Tibial nerve (tissue), 4 donors: ENCODE measurements around the gene KCNQ1. TPM values are rescaled to one million over a fixed set of nuclear protein-coding genes. Genes with fewer than 3 reads are reported as not detected.

Experiments used
- DNase-seq, 2 donors: peaks; one replicate each; pipeline ENCODE4 v3.0.0-alpha.2; 2019; ENCODE audit warnings: low spot score in 2 of 2
- H3K27ac ChIP-seq, 4 donors: fragments of 200-600 bp; sonication (generic) in 3 of 4; one replicate each; pipeline ENCODE4 v1.5.1; 2017 to 2019; ENCODE audit warnings: mild to moderate bottlenecking in 1 of 4
- H3K27me3 ChIP-seq, 2 donors: fragments of 200-600 bp; sonication (generic) in 1 of 2; one replicate each; pipeline versions ENCODE4 v1.5.1 to v1.6.0; 2017 to 2019
- H3K36me3 ChIP-seq, 3 donors: fragments of 200-600 bp; sonication (generic); one replicate each; pipeline ENCODE4 v1.5.1; 2018 to 2019
- H3K4me1 ChIP-seq, 4 donors: fragments of 200-600 bp; sonication (generic) in 3 of 4; one replicate each; pipeline ENCODE4 v1.5.1; 2017 to 2019
- H3K4me3 ChIP-seq, 4 donors: fragments of 200-600 bp; sonication (generic) in 3 of 4; one replicate each; pipeline ENCODE4 v1.5.1; 2017 to 2019; ENCODE audit warnings: mild to moderate bottlenecking in 1 of 4, moderate library complexity in 1 of 4
- H3K9me3 ChIP-seq, 4 donors: fragments of 200-600 bp; sonication (generic) in 3 of 4; one replicate each; pipeline ENCODE4 v1.5.1; 2017 to 2019
- EP300 ChIP-seq, 2 donors: sonication (generic); formaldehyde crosslinking; IDR thresholded peaks; one replicate each; pipeline ENCODE4 v1.6.1; 2017; ENCODE audit warnings: antibody characterized with exemption in 2 of 2, mild to moderate bottlenecking in 1 of 2
- POLR2A ChIP-seq, 2 donors: fragments of 450-650 bp; IDR thresholded peaks; one replicate each; pipeline ENCODE4 v1.6.1; 2017; ENCODE audit warnings: antibody characterized with exemption in 2 of 2, mild to moderate bottlenecking in 2 of 2, moderate library complexity in 2 of 2
- WGBS, 2 donors: methylation state at CpG; one replicate each; pipeline ENCODE4 v1.1.5; 2018; 5-methylcytosine and 5-hydroxymethylcytosine counted together
- total RNA-seq, 4 donors: library from RNA; depleted of rRNA; stranded (reverse); fragments of >200 nt; gene quantifications; one replicate each; pipeline ENCODE4 v1.1.0, GENCODE V29; 2016
- TF ChIP-seq, protein P1 (sequence below), 5 experiments: fragments of 200-600 bp in 3 of 5; fragments of 450-650 bp in 2 of 5; sonication (generic) in 3 of 5; IDR thresholded peaks; one replicate each; pipeline ENCODE4 v1.5.1; 2016 to 2019; ENCODE audit warnings: antibody characterized with exemption in 5 of 5, mild to moderate bottlenecking in 3 of 5, moderate library complexity in 2 of 5

The KCNQ1 gene
- total RNA-seq, 4 donors from 2014 or later, result 3.5 to 11.4 (median 7.5) TPM

DNA sequence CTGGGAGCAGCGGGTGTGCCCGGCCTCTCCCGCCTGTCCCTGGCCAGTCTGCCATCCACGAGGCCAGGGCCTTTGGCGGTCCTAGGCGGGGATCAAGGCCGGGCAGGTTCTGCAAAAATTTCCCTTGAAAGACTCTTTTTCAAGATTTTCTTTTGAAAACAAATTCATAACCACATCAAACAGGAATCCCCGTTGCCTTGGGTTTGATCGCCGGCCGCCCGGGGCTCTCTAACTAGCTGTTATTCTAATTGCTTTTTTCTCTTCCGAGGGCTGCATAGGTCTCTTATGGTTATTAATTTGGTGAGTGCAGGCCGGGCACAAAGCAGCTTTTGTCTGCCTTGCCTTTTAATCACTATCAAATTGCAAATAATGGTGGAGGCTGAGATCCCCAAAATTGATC is 398.7 kb downstream of the KCNQ1 start:
- WGBS, 2 donors, result 69 to 70% methylated on average over 14 of the region's 14 CpGs
- no peak for TF ChIP-seq POLR2A (IDR thresholded peaks at IDR 0.05)
- TF ChIP-seq EP300 (IDR thresholded peaks at IDR 0.05), result no peak
- TF ChIP-seq, protein P1, sequence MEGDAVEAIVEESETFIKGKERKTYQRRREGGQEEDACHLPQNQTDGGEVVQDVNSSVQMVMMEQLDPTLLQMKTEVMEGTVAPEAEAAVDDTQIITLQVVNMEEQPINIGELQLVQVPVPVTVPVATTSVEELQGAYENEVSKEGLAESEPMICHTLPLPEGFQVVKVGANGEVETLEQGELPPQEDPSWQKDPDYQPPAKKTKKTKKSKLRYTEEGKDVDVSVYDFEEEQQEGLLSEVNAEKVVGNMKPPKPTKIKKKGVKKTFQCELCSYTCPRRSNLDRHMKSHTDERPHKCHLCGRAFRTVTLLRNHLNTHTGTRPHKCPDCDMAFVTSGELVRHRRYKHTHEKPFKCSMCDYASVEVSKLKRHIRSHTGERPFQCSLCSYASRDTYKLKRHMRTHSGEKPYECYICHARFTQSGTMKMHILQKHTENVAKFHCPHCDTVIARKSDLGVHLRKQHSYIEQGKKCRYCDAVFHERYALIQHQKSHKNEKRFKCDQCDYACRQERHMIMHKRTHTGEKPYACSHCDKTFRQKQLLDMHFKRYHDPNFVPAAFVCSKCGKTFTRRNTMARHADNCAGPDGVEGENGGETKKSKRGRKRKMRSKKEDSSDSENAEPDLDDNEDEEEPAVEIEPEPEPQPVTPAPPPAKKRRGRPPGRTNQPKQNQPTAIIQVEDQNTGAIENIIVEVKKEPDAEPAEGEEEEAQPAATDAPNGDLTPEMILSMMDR (IDR thresholded peaks at IDR 0.05), result no peak

GRCh38 chr11:2844116-2844842 is 399.5 kb downstream of the KCNQ1 start:
- DNase-seq, result no peak
- Histone ChIP-seq H3K4me3 (no peak overlapping the region), H3K36me3 (no peaks in the 10 kb centered on the region), H3K4me1 (no peaks in the 10 kb centered on the region), H3K27ac (no peak overlapping the region), H3K9me3 (no peaks in the 10 kb centered on the region), H3K27me3 (no peaks in the 10 kb centered on the region)
- TF ChIP-seq POLR2A (IDR thresholded peaks at IDR 0.05) (no peak), EP300 (IDR thresholded peaks at IDR 0.05) (no peak)
- TF ChIP-seq, protein P1 (IDR thresholded peaks at IDR 0.05), result no peak
- WGBS, 2 donors, result 76 to 86% methylated on average over 13 to 16 of the region's 19 CpGs

More for the DNA sequence above, 398.7 kb downstream of the KCNQ1 start:
- H3K27ac ChIP-seq, result no peak overlapping the region
- no peak overlapping the region for H3K4me3 ChIP-seq
- no peaks in the 10 kb centered on the region for H3K27me3 ChIP-seq
- no peaks in the 10 kb centered on the region for H3K36me3 ChIP-seq
- no peaks in the 10 kb centered on the region for H3K4me1 ChIP-seq
- DNase-seq, result no peak
- H3K9me3 ChIP-seq, result no peaks in the 10 kb centered on the region

- Histone ChIP-seq H3K9me3 (no peaks in the 10 kb centered on the region), H3K36me3 (no peaks in the 10 kb centered on the region), H3K27ac (no peak overlapping the region), H3K4me1 (no peaks in the 10 kb centered on the region), H3K4me3 (no peak overlapping the region), H3K27me3 (no peaks in the 10 kb centered on the region)
- TF ChIP-seq POLR2A (IDR thresholded peaks at IDR 0.05) (no peak), EP300 (IDR thresholded peaks at IDR 0.05) (no peak)
- TF ChIP-seq, protein P1 (IDR thresholded peaks at IDR 0.05), result no peak
- no peak for DNase-seq
- 84 to 97% methylated on average over 4 to 12 of the region's 12 CpGs for WGBS, 2 donors
Measured at GRCh38 chr11:2844996-2845395, 400.2 kb downstream of the KCNQ1 start.

DNA sequence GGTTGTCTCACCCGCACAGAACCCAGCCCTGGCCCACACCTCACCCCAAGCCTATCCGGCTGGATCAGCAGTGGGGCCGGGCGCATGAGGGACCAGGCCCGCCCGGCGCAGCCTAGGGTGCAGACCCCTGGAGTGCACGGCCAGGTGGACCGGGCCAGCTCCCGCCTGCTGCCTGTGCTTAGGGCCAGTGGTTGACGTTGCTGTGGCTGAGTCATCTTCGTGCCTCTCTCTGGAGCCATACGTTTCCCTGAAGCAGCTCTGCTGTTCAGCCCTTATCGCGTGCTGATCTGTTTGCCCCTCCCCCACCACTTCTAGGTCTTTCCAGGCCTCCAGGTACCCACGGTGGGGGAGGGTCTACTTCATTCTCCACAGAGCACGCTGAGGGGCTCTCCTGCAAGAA is 401.2 kb downstream of the KCNQ1 start:
- no peaks in the 10 kb centered on the region for H3K4me1 ChIP-seq
- TF ChIP-seq EP300 (IDR thresholded peaks at IDR 0.05), result no peak
- no peak for TF ChIP-seq POLR2A (IDR thresholded peaks at IDR 0.05)
- TF ChIP-seq, protein P1 (IDR thresholded peaks at IDR 0.05), result no peak
- H3K27me3 ChIP-seq, result no peaks in the 10 kb centered on the region
- WGBS, 2 donors, result 85% methylated on average over 14 to 17 of the region's 17 CpGs
- no peak overlapping the region for H3K27ac ChIP-seq
- no peak for DNase-seq
- no peaks in the 10 kb centered on the region for H3K9me3 ChIP-seq
- H3K36me3 ChIP-seq, result no peaks in the 10 kb centered on the region
- H3K4me3 ChIP-seq, result no peak overlapping the region

- H3K36me3 ChIP-seq, result no peaks in the 10 kb centered on the region
- H3K27me3 ChIP-seq, result no peaks in the 10 kb centered on the region
- DNase-seq, result no peak
- H3K9me3 ChIP-seq, result no peaks in the 10 kb centered on the region
- H3K27ac ChIP-seq, result no peak overlapping the region
- 96 to 100% methylated on average over 6 to 8 of the region's 11 CpGs for WGBS, 2 donors
- TF ChIP-seq EP300 (IDR thresholded peaks at IDR 0.05), result no peak
- TF ChIP-seq, protein P1 (IDR thresholded peaks at IDR 0.05), result no peak
- TF ChIP-seq POLR2A (IDR thresholded peaks at IDR 0.05), result no peak
- no peak overlapping the region for H3K4me3 ChIP-seq
- no peaks in the 10 kb centered on the region for H3K4me1 ChIP-seq
Measured at GRCh38 chr11:2846470-2846869, 401.7 kb downstream of the KCNQ1 start.
